HG03439 (cell line): Measurements from ENCODE around the gene ZNF76.
"Not testable (repeated sequence)": the region's sequence is repeated elsewhere in the genome, so short reads cannot be mapped to it uniquely, and the experiment has no call there.

Experiments
- ATAC-seq: cut with Tn5 transposase; IDR thresholded peaks from one replicate; pipeline ENCODE4 v1.9.1; 2021; ENCODE audit warnings: mild to moderate bottlenecking, moderate library complexity; ENCODE audit not compliant: unreplicated experiment

Gene ZNF76

DNA sequence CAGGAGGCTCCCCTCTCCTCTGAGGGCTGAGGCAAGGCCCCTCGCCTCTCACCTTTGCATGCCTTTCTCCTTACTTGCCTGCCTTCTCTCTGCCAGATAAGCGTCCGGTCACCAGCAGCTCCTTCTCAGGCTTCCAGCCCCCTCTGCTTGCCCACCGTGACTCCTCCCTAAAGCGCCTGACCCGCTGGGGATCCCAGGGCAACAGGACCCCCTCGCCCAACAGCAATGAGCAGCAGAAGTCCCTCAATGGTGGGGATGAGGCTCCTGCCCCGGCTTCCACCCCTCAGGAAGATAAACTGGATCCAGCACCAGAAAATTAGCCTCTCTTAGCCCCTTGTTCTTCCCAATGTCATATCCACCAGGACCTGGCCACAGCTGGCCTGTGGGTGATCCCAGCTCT is 61.6 kb downstream of the ZNF76 start:
- no peak for ATAC-seq

DNA sequence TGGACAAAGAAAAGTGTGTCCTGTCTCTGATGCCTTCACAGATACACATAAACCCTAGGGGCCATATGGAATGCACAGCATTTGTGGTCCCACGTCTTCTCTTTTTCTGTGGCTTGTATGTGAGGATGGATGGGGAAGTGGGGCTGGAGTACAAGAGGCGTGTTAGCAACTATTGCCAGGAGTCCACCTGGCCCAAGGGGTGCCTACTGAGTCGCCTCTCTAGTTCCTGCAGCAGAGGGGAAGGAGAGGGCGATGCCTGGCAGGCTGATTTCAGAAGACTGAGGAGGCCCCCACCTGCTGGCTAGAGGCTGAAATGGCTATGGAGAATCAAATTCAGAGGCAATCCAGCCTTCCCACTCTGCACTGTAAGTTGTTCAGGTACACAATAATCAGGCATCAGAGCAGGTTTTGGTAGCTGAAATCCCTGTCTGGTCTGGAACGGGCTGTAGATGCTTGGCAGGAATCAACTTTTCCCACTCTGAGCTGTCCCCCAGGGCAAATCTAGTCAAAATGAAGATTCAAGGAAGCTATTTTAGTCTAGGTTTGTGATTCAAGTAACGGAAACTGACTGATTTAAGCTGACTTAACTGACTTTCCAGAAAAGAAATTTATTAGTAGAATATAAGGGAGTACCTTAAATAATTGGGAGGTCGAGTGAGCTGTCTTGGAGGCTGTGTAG is 68.0 kb downstream of the ZNF76 start:
- ATAC-seq = no peak

DNA sequence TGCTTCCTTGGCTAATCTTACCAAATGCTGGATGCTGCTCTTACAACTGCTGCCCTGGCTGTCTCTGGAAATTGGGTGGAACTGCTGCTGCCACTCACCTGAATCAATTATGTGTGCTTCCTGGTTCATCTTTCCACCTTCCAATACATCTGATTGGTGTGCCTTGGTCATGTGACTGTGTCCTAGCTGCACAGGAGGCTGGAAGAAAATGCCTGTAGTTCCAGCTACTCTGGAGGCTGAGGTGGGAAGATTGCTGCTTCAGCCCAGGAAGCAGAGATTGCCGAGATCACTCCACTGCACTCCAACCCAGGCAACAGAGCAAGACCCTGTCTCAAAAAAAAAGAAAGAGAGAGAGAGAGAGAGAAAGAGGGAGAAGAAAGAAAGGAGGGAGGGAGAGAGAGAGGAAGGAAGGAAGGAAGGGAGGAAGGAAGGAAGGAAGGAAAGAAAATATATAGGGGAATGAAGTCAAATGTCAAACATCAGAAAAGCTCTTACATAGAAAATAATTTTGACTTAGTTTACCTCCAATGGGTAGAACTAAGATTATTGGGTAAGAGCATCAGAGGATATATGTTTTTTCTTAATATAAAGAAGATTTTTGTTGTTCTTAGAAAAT is 68.7 kb downstream of the ZNF76 start:
- ATAC-seq = no peak

DNA sequence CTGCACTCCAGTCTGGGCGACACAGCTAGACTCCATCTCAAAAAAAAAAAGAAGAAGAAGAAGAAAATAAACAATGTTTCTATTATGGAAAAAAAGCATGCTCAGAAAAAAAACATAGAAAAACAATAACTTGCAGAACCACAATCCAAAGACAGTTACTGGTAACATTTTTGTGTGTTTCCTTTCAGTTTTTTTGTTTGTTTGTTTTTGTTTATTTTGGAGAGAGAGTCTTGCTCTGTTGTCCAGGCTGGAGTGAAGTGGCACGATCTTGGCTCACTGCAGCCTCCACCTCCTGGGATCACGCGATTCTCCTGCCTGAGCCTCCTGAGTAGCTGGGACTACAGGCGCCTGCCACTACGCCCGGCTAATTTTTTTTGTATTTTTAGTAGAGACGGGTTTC is 69.4 kb downstream of the ZNF76 start:
- ATAC-seq = not testable (repeated sequence)

DNA sequence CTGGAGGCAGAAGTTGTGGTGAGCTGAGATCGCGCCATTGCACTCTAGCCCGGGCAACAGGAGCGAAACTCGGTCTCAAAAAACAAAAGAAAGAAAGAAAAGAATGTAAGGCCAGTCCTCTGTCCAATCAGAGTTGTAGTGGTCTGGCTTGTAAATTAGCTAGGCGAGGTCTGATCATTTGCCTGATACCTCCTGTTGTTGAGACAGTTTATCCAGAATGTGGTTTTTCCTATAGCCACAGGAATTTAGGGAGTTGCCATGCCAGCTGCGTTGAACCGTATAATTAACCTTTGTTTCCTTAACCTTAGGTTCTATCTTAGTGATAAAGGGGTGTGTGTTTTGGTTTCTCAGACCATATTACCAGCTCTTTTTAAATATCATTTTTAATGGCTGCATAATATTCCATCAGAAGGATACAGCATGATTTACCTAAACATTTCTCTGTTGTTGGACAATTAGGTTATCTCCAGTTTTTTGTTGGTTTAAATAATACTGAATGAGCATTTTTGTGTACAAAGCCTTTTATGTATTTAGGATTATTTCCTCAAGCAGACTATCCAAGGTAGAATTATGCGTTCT is 71.1 kb downstream of the ZNF76 start:
- no peak for ATAC-seq

DNA sequence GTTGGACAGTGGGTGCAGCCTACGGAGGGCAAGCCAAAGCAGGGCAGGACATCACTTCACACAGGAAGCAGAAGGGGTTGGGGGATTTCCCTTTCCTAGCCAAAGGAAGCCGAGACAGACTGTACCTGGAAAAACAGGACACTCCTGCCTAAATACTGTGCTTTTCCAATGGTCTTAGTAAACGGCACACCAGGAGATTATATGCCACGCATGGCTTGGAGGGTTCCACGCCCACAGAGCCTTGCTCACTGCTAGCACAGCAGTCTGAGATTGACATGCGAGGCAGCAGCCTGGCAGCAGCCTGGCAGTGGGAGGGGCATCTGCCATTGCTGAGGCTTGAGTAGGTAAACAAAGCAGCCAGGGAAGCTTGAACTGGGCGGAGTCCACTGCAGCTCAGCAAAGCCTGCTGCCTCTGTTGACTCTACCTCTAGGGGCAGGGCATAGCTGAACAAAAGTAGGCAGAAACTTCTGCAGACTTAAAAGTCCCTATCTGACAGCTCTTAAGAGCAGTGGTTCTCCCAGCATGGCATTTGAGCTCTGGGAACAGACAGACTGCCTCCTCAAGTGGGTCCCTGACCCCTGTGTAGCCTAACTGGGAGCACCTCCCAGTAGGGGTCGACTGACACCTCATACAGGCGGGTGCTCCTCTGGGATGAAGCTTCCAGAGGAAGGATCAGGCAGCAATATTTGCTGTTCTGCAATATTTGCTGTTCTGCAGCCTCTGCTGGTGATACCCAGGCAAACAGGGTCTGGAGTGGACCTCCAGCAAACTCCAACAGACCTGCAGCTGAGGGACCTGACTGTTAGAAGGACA is 72.7 kb downstream of the ZNF76 start:
- not testable (repeated sequence) for ATAC-seq

DNA sequence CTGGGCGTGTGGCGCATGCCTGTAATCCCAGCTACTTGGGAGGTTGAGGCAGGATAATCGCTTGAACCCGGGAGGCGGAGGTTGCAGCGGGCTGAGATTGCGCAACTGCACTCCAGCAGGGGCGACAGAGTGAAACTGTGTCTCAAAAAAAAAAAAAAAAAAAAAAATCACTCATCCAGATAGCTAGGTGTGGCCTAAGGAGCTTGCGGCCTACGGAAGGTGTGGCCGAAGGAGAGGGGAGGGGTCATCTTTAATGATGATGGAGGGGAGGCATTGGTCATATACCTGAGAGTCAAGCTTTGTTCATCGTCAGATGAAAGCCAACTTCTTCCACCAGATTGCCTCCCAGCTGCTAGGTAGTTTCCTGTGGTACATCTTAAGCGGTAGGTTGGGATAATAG is 82.0 kb downstream of the ZNF76 start:
- no peak for ATAC-seq

DNA sequence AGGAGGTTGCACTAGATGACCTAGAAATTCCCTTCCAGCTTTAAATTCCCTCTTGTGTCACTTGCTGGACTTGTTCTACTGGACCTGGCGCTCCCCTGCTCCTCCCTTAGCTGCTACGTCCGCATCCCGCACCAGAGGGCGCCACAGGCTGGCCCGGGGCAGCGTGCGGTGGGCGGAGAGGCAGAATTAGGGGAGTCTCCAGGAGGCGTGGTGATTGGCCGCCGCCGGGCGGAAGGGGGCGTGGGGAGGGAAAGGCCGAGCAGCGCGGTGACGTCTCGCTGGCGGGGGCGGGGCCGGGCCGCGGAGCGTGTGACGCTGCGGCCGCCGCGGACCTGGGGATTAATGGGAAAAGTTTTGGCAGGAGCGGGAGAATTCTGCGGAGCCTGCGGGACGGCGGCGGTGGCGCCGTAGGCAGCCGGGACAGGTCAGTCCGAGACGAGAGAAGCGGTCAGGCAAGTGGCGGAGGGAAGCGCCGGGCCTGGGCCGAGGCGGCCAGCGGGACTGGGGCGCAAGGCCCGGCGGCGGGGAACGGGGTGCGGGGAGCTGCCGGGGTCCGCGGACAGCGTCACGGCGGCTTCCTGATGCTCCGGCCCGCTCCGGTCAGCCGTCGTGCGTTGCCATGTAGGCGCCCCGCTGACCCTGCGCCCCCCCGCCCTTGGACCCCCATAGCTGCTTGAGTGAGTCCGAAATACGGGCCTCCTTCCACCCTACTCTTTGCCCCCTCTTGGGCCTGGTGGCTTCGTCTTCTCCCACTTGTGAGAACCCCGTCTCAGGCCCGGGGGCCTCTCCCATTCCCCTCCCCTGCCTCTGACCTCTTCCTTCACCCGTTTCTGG is 82.9 kb downstream of the ZNF76 start, which contains the start of gene PPARD:
Gene PPARD, plus strand, starts transcription at position 301 of the 834 bp plus-strand sequence. CDS start 68,530 bp downstream, outside the sequence.
- ATAC-seq = peak; percentile 96

DNA sequence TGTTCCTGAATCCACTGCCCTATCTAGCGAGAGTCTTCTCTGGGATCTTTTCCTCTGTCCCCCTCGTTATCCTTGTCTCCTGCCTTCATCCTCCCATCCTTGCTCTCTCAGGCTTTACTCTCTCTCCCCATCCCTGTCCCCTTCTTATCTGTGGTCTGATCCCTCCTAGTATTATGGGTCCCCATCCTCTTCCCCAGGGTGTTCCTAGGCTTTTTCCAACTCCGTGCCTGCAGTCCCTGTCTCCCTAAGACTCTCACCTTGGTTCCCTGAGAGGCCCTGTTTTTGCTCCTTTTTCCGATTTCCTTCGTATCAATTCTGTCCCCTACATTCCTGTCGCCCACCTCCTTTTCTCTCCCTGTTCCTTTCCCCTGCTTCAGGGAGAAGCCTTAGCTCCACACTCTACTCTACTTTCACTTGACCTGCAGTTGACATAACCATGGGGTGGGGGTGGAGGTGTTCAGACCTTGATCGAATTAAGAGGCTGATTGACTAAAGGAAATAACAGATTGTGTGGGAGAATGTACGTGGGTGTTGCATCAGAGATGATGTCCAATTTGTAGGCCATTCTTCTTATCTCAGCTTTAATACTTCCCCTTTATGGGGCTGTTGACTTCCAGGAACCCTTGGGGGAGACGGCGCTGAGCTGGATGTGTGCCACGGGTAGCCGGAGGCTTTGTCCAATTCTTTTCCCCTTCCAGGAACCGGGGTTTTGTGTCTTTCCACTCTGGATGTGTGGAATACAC is 83.7 kb downstream of the ZNF76 start:
- ATAC-seq = no peak

DNA sequence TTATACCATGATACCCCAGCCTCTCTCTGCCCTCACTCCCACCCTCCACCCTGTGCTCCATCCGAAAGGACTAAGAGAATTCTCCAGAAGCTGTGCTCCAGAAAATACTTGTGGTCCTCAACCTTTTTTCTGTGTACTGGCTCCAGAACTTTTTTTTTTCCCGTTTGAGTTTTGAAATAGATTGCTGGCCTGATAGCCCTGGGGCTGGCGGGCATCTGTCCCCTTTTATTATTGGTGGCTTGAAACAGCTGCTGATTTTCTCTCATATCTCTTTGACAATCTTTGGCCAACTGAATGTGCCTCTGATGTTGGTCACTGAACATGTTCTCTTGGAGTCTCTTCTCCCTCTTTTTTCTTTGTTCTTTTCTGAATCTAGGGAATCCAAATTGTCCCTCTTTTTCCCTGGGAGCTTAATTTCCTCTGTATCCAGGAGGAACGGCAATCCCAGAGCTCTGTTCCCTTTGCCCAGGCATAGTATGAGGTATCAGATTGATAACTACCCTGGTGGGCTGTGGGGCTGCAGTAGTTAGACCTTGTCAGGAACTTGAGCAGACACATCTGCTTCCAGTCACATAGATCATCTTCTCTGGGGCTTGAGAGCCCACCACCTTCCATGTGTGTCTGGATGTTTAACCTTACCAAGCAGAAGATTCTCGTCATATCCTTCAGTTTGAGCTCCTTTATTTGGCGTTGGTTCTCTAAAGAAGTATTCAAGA is 84.5 kb downstream of the ZNF76 start:
- ATAC-seq = no peak
